Endothelial cell of coronary artery (primary cell): ENCODE results near the gene CENPVL1. TPM values are rescaled to one million over a fixed set of nuclear protein-coding genes. Genes with fewer than 3 reads are reported as not detected.

ENCODE experiments used
- total RNA-seq: library from RNA; depleted of rRNA; stranded (reverse); fragments of >200 nt; gene quantifications from 2 replicates; pipeline ENCODE4 v1.2.3, GENCODE V29; 2014

The CENPVL1 gene
- total RNA-seq: not detected in 2 replicates

DNA sequence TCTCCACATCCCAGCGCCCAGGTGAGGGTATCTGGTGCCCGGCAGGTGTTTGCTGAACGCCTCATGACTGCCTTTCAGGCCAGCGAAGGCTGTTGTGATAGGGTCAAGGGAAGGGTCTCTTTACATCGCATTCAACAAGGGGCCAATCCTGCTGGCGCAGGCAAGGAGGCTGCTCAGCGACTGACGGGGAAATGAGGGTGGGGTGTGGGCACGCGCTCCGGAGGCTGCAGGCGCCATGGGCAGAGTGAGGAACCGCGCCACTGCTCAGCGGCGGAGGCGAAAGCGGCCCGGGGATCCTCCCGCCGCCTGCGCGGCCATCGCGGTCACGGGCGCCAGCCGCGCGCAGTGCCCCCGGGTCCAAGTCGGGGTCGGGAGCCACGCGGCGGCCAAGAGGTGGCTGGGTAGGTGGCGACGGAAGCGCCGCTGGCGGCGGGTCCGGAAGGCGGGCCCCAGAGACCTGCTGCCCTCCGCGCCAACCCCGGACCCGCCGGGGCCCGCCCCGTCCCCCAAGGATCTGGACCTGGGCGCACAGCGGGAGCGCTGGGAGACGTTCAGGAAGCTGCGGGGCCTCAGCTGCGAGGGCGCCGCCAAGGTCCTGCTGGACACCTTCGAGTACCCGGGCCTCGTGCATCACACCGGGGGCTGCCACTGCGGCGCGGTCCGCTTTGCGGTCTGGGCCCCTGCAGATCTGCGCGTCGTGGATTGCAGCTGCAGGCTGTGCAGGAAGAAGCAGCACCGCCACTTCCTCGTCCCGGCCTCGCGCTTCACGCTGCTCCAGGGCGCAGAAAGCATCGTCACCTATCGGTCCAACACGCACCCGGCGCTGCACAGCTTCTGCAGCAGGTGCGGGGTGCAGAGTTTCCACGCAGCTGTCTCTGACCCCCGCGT is at the start of gene CENPVL1:
Gene CENPVL1, plus strand, starts transcription at position 236 of the 888 bp plus-strand sequence. Its CDS starts 0 bp downstream, at position 236.

DNA sequence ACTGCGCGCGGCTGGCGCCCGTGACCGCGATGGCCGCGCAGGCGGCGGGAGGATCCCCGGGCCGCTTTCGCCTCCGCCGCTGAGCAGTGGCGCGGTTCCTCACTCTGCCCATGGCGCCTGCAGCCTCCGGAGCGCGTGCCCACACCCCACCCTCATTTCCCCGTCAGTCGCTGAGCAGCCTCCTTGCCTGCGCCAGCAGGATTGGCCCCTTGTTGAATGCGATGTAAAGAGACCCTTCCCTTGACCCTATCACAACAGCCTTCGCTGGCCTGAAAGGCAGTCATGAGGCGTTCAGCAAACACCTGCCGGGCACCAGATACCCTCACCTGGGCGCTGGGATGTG is 27.6 kb upstream of the CENPVL1 start, which contains the start of gene CENPVL2:
Gene CENPVL2, minus strand, starts transcription at position 112 of the 343 bp plus-strand sequence. Its CDS starts 0 bp downstream, at position 112.

DNA sequence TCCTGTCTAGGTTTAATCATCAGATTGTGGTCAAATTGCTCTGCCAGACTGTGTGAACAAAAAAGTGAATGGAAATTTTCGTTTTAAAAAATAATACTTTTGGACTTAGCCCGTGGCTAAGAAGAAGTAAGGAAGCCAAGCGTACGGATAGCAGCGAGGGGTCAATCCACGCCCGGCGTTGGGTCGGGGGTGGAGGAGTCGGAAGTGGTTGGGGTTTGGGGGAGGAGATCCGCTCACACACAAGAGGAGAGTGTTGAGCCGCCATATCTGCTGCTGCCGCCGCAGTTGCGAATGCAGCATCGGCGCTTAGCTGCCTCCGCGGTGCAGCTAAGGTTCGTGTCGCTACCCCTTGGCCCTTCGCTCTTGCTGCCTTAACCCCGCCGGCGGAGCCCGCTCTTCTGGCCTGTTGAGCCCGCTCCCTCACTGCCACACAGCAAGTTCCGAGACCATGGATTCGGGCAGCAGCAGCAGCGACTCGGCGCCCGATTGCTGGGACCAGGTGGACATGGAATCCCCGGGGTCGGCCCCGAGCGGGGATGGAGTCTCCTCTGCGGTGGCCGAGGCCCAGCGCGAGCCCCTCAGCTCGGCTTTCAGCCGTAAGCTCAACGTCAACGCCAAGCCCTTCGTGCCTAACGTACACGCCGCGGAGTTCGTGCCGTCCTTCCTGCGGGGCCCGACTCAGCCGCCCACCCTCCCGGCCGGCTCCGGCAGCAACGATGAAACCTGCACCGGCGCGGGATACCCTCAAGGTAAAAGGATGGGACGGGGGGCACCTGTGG is 33.1 kb downstream of the CENPVL1 start, which contains the start of gene GSPT2:
Gene GSPT2, plus strand, starts transcription at position 264 of the 779 bp plus-strand sequence. Its CDS starts 185 bp downstream, at position 449.

Other genes with a start within 250 kb of the CENPVL1 start
- gene NUDT11, start 213.9 kb upstream of the CENPVL1 start, total RNA-seq: 8.9 TPM in 2 replicates
- gene CENPVL3, start 91.6 kb upstream of the CENPVL1 start, total RNA-seq: not detected in 2 replicates
- not detected in 2 replicates for gene CENPVL2, start 27.7 kb upstream of the CENPVL1 start, total RNA-seq
- gene GSPT2, start 32.9 kb downstream of the CENPVL1 start, total RNA-seq: 4.3 and 5.2 TPM in 2 replicates
- gene MAGED1, start 183.1 kb downstream of the CENPVL1 start, total RNA-seq: 66.2 and 72.4 TPM in 2 replicates